CD4-positive, CD25-positive, alpha-beta regulatory T cell (primary cell): Measurements from ENCODE around the gene NDUFAF3. TPM values are rescaled to one million over a fixed set of nuclear protein-coding genes. Genes with fewer than 3 reads are reported as not detected.

ENCODE experiments used
- ATAC-seq, 2 donors: fragments of 150-1000 bp; cut with Tn5 transposase; one replicate each; pipeline ENCODE4 v1.10.0; 2021; ENCODE audit warnings: low read depth in 2 of 2, moderate number of reproducible peaks in 2 of 2, moderate library complexity in 1 of 2
- DNase-seq, 3 donors: peaks; one replicate each; pipeline versions ENCODE4 v3.0.0 to v3.0.0-alpha.2; 2012 to 2022; ENCODE audit warnings: mixed read lengths in 1 of 3
- H3K27ac ChIP-seq: one replicate; pipeline ENCODE4 v1.7.0; 2013; ENCODE audit warnings: mild to moderate bottlenecking, low read length; ENCODE audit not compliant: insufficient read depth, poor library complexity, severe bottlenecking
- H3K27me3 ChIP-seq: one replicate; pipeline ENCODE4 v1.7.0; 2013; ENCODE audit warnings: low read length; ENCODE audit not compliant: control insufficient read depth, insufficient read depth
- H3K36me3 ChIP-seq: one replicate; pipeline ENCODE4 v1.7.0; 2013; ENCODE audit warnings: mild to moderate bottlenecking, low read length, moderate library complexity; ENCODE audit not compliant: control insufficient read depth, insufficient read depth
- H3K4me1 ChIP-seq: 2 replicates; pipeline ENCODE4 v1.7.0; 2013; ENCODE audit warnings: mild to moderate bottlenecking, low read length; ENCODE audit not compliant: insufficient read depth, control insufficient read depth, poor library complexity, severe bottlenecking
- H3K4me3 ChIP-seq: one replicate; pipeline ENCODE4 v1.7.0; 2013; ENCODE audit warnings: low read depth, mild to moderate bottlenecking, low read length, moderate library complexity
- H3K9me3 ChIP-seq, 2 experiments: 1 replicate in 1 of 2; 2 replicates in 1 of 2; pipeline ENCODE4 v1.7.0; 2013; ENCODE audit warnings: low read length in 2 of 2, mild to moderate bottlenecking in 1 of 2, moderate library complexity in 1 of 2; ENCODE audit not compliant: control insufficient read depth in 2 of 2
- H3K27ac Mint-ChIP-seq, 3 donors: one replicate each; pipeline ENCODE4 v1.8.0; 2020 to 2022; ENCODE audit warnings: mild to moderate bottlenecking in 3 of 3, mixed read lengths in 3 of 3, moderate library complexity in 2 of 3
- H3K27me3 Mint-ChIP-seq: one replicate; pipeline ENCODE4 v1.8.0; 2022; ENCODE audit warnings: mild to moderate bottlenecking, mixed read lengths
- H3K36me3 Mint-ChIP-seq: one replicate; pipeline ENCODE4 v1.8.0; 2020; ENCODE audit warnings: mixed read lengths
- H3K4me1 Mint-ChIP-seq, 4 donors: one replicate each; pipeline ENCODE4 v1.8.0; 2020 to 2022; ENCODE audit warnings: mixed read lengths in 4 of 4, mild to moderate bottlenecking in 1 of 4
- H3K4me3 Mint-ChIP-seq, 4 donors: one replicate each; pipeline ENCODE4 v1.8.0; 2020 to 2022; ENCODE audit warnings: mild to moderate bottlenecking in 4 of 4, mixed read lengths in 4 of 4, moderate library complexity in 3 of 4
- H3K9me3 Mint-ChIP-seq, 7 donors: one replicate each; pipeline ENCODE4 v1.8.0; 2020 to 2022; ENCODE audit warnings: mixed read lengths in 7 of 7, mild to moderate bottlenecking in 3 of 7, moderate library complexity in 2 of 7
- polyA plus RNA-seq, 4 donors: library from polyadenylated mRNA; unstranded; fragments of 300-500 nt; fragmentation: Illumina TruSeq; gene quantifications; one replicate each; pipeline ENCODE4 v1.2.3, GENCODE V29; 2021
- total RNA-seq: library from RNA; stranded (reverse); gene quantifications from one replicate; pipeline ENCODE4 v1.2.3, GENCODE V29; 2022

NDUFAF3 gene
- total and polyA plus RNA-seq, 5 donors from 2014 or later, result 57.8 to 179 (median 161) TPM

DNA sequence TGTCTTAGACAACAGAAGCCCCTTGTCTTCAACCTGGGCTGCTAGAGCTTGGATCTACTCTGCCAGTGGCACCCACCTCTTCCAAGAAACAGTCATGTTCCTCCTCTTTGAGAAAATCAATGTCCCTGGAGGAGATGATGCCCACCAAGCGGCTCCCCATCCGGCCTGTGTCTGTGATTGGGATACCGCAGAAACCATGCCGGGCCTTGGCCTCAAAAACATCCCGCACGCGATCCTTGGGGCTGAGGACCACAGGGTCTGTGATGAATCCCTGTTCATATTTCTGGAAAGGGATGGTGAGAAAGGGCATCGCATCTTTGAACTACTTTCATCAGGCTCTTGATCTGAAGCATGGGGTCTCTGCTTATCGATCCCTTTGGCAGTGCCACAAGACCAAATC, 5.7 kb downstream of the NDUFAF3 start:
- Mint-ChIP-seq H3K27ac (peak overlapping the region; percentile 81 to 99 (median 99)), H3K9me3 (peaks cover 0 to 2% (median 0%) of the 10 kb centered on the region in 7 donors), H3K36me3 (peaks cover 23% of the 10 kb centered on the region), H3K4me1 (peaks cover 5 to 65% (median 27%) of the 10 kb centered on the region in 4 donors), H3K27me3 (no peaks in the 10 kb centered on the region), H3K4me3 (peak overlapping the region in 3 of 4 donors; percentile 33 to 81 (median 45))
- Histone ChIP-seq H3K4me1 (peaks cover 30% of the 10 kb centered on the region), H3K4me3 (no peak overlapping the region), H3K27ac (peak overlapping the region; percentile 91), H3K27me3 (no peaks in the 10 kb centered on the region), H3K36me3 (peaks cover 60% of the 10 kb centered on the region), H3K9me3 (no peaks in the 10 kb centered on the region)
- DNase-seq, result no peak
- ATAC-seq, result no peak

- H3K27ac ChIP-seq, result peak overlapping the region; percentile 91
- DNase-seq (no peak), ATAC-seq (no peak)
- peak overlapping the region in 2 of 3 donors; percentile 99 for H3K27ac Mint-ChIP-seq
- H3K4me1 Mint-ChIP-seq, result peaks cover under 1 to 59% (median 22%) of the 10 kb centered on the region in 4 donors
- peak overlapping the region; percentile 80 for H3K4me3 ChIP-seq
- peaks cover 23% of the 10 kb centered on the region for H3K36me3 Mint-ChIP-seq
- H3K9me3 ChIP-seq, result no peaks in the 10 kb centered on the region
- H3K27me3 ChIP-seq, result no peaks in the 10 kb centered on the region
- H3K4me1 ChIP-seq, result peaks cover 23% of the 10 kb centered on the region
- H3K4me3 Mint-ChIP-seq, result peak overlapping the region; percentile 81 to 95 (median 92)
- H3K27me3 Mint-ChIP-seq, result no peaks in the 10 kb centered on the region
- peaks cover 62% of the 10 kb centered on the region for H3K36me3 ChIP-seq
- H3K9me3 Mint-ChIP-seq, result peaks cover 0 to 2% (median 0%) of the 10 kb centered on the region in 7 donors
These were observed 6.4 kb downstream of the NDUFAF3 start for GRCh38 chr3:49028298-49028672.

DNA sequence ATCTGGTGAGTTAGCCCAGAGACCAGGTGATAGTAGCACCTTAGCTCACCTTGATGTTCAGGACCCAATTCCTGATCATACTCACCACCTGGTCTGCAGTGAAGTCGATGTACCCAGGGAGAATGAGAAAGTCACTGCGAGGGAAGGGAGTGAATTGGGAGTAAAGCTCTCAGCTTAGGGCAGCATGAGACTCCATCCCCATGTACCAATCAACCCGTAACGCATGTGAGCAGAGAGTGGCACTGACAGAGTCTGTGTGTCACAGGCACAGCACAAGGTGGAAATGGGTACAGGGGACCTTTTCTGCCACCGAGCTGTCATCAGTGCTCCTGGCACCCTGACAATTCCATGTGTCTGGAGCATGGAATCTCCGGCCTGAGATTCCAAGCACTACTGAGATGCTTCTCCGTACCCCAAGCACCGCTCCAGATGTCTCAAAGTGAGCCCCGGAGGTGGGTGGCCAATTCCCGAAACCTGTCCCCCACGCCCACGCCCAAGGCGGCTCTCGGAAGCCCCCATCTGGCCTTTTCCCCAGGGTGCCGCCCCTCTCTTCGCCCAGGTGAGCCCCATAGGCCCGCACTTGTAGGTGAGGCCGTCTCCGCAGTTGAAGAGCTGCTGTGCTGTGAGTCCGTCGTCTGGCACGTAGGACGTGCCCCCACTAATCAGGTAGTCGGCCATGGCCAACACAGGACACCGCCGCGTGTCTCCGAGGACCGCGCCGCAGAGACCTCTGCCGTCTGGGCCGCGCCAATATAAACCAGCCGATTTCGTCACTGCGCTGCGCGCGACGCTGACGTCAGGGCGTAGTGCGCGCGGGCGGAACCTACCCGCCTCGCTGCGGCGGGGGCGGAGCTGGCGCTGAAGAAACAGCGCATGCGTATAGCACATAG, 7.0 kb downstream of the NDUFAF3 start, which contains the start of gene IMPDH2:
Gene IMPDH2, minus strand, starts transcription at position 726 of the 890 bp plus-strand sequence. Its CDS starts 48 bp downstream, at position 678.
- peaks cover 0 to 2% (median 0%) of the 10 kb centered on the region in 7 donors for H3K9me3 Mint-ChIP-seq
- Histone ChIP-seq H3K27ac (peak within 1 kb of the TSS; percentile 91), H3K4me1 (peaks cover 20% of the 10 kb centered on the region), H3K27me3 (no peaks in the 10 kb centered on the region), H3K4me3 (peak within 1 kb of the TSS; percentile 80), H3K36me3 (peaks cover 63% of the 10 kb centered on the region), H3K9me3 (no peaks in the 10 kb centered on the region)
- peak within 1 kb of the TSS; percentile 81 to 95 (median 92) for H3K4me3 Mint-ChIP-seq
- H3K27me3 Mint-ChIP-seq, result no peaks in the 10 kb centered on the region
- H3K4me1 Mint-ChIP-seq, result peaks cover 0 to 53% (median 21%) of the 10 kb centered on the region in 4 donors
- DNase-seq (peak; percentile 89 to 95 (median 92)), ATAC-seq (peak; percentile 96)
- H3K27ac Mint-ChIP-seq, result peak within 1 kb of the TSS; percentile 97 to 99 (median 99)
- peaks cover 19% of the 10 kb centered on the region for H3K36me3 Mint-ChIP-seq

DNA sequence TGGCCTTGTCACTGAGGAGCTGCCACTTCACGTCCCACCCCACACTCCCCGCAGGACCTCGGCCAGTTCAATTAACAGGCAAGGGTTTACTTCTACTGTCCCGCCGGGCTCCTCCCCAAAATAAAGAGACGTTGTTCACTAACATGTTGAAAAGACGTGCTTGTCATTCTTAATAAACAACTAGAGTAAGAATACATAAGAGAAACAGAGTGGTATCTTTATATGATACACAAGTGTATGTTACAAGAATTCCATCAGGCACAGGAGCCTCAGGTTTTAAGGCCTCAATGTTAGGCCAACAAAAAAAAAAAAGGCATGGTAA, 7.6 kb downstream of the NDUFAF3 start:
- H3K27ac ChIP-seq, result peak overlapping the region; percentile 91
- peaks cover 0 to 47% (median 21%) of the 10 kb centered on the region in 4 donors for H3K4me1 Mint-ChIP-seq
- ATAC-seq (no peak), DNase-seq (no peak)
- H3K9me3 Mint-ChIP-seq, result peaks cover 0 to 2% (median 0%) of the 10 kb centered on the region in 7 donors
- H3K27me3 Mint-ChIP-seq, result no peaks in the 10 kb centered on the region
- H3K4me1 ChIP-seq, result peaks cover 20% of the 10 kb centered on the region
- peaks cover 18% of the 10 kb centered on the region for H3K36me3 Mint-ChIP-seq
- H3K9me3 ChIP-seq, result no peaks in the 10 kb centered on the region
- H3K4me3 ChIP-seq, result peak overlapping the region; percentile 80
- H3K27me3 ChIP-seq, result no peaks in the 10 kb centered on the region
- H3K36me3 ChIP-seq, result peaks cover 61% of the 10 kb centered on the region
- H3K27ac Mint-ChIP-seq, result peak overlapping the region; percentile 97 to 99 (median 99)
- peak overlapping the region; percentile 81 to 95 (median 92) for H3K4me3 Mint-ChIP-seq

- H3K27ac ChIP-seq, result peak overlapping the region; percentile 91
- Mint-ChIP-seq H3K4me3 (no peak overlapping the region), H3K27ac (peak overlapping the region; percentile 88 to 99 (median 93)), H3K4me1 (peaks cover 0 to 42% (median 23%) of the 10 kb centered on the region in 4 donors), H3K9me3 (peaks cover 0 to 2% (median 0%) of the 10 kb centered on the region in 7 donors), H3K27me3 (no peaks in the 10 kb centered on the region), H3K36me3 (peaks cover 22% of the 10 kb centered on the region)
- ATAC-seq, result no peak
- H3K36me3 ChIP-seq, result peaks cover 61% of the 10 kb centered on the region
- H3K9me3 ChIP-seq, result no peaks in the 10 kb centered on the region
- no peak for DNase-seq
- peaks cover 20% of the 10 kb centered on the region for H3K4me1 ChIP-seq
- no peak overlapping the region for H3K4me3 ChIP-seq
- no peaks in the 10 kb centered on the region for H3K27me3 ChIP-seq
These were observed 8.4 kb downstream of the NDUFAF3 start for GRCh38 chr3:49030321-49030720.

GRCh38 chr3:49032646-49033304, 10.9 kb downstream of the NDUFAF3 start:
- H3K4me1 Mint-ChIP-seq, result peaks cover 0 to 23% (median 16%) of the 10 kb centered on the region in 4 donors
- peak overlapping the region in 1 of 3 donors; percentile 42 for H3K27ac Mint-ChIP-seq
- no peaks in the 10 kb centered on the region for H3K27me3 Mint-ChIP-seq
- Histone ChIP-seq H3K9me3 (no peaks in the 10 kb centered on the region), H3K4me3 (no peak overlapping the region), H3K4me1 (peaks cover 20% of the 10 kb centered on the region), H3K27me3 (no peaks in the 10 kb centered on the region), H3K27ac (no peak overlapping the region), H3K36me3 (peaks cover 64% of the 10 kb centered on the region)
- DNase-seq (no peak), ATAC-seq (no peak)
- H3K9me3 Mint-ChIP-seq, result peaks cover 0 to 3% (median 0%) of the 10 kb centered on the region in 7 donors
- no peak overlapping the region for H3K4me3 Mint-ChIP-seq
- peaks cover 21% of the 10 kb centered on the region for H3K36me3 Mint-ChIP-seq

GRCh38 chr3:49034650-49035049, 12.7 kb downstream of the NDUFAF3 start:
- H3K27ac ChIP-seq, result no peak overlapping the region
- H3K4me1 ChIP-seq, result peaks cover 2% of the 10 kb centered on the region
- no peaks in the 10 kb centered on the region for H3K27me3 ChIP-seq
- H3K9me3 ChIP-seq, result no peaks in the 10 kb centered on the region
- Mint-ChIP-seq H3K27me3 (no peaks in the 10 kb centered on the region), H3K4me3 (peak overlapping the region in 1 of 4 donors; percentile 24), H3K4me1 (peaks cover 0 to 9% (median 3%) of the 10 kb centered on the region in 4 donors), H3K27ac (peak overlapping the region in 2 of 3 donors; percentile 56 to 71), H3K36me3 (peaks cover 21% of the 10 kb centered on the region), H3K9me3 (peaks cover 0 to 3% (median 0%) of the 10 kb centered on the region in 7 donors)
- DNase-seq (no peak), ATAC-seq (no peak)
- no peak overlapping the region for H3K4me3 ChIP-seq
- H3K36me3 ChIP-seq, result peaks cover 65% of the 10 kb centered on the region
